SU-DHL-6 (cell line): ENCODE measurements around the gene CADPS.

ENCODE experiments used
- H2AFZ ChIP-seq: fragments of 200-600 bp; sonication (generic); 2 replicates; pipeline ENCODE4 v1.6.1; 2014; ENCODE audit warnings: low read depth, mild to moderate bottlenecking, moderate library complexity, mixed read lengths, antibody characterized with exemption, low read length; ENCODE audit not compliant: severe bottlenecking
- H3F3A ChIP-seq: fragments of 200-600 bp; shearing (Covaris generic); 2 replicates; pipeline ENCODE4 v1.6.0; 2016; ENCODE audit warnings: antibody characterized with exemption, mild to moderate bottlenecking; ENCODE audit not compliant: insufficient read depth
- H3K27ac ChIP-seq: fragments of 200-600 bp; sonication (generic); 2 replicates; pipeline ENCODE4 v1.5.1; 2016; ENCODE audit warnings: low read depth, mild to moderate bottlenecking, low read length, moderate library complexity, mixed read lengths
- H3K27me3 ChIP-seq: fragments of 200-600 bp; sonication (generic), shearing (Covaris generic); 2 replicates; pipeline ENCODE4 v1.6.0; 2014; ENCODE audit warnings: mild to moderate bottlenecking, low read length
- H3K36me3 ChIP-seq: fragments of 200-600 bp; sonication (generic); 2 replicates; pipeline ENCODE4 v1.6.1; 2014; ENCODE audit warnings: mild to moderate bottlenecking, low read length, mixed read lengths
- H3K4me2 ChIP-seq: fragments of 300-600, 200-600 bp; shearing (Covaris generic), sonication (generic); 2 replicates; pipeline ENCODE4 v1.6.0; 2014; ENCODE audit warnings: low read length, low read depth, mild to moderate bottlenecking; ENCODE audit not compliant: poor library complexity, severe bottlenecking
- H3K4me3 ChIP-seq: fragments of 200-600 bp; sonication (generic); 2 replicates; pipeline ENCODE4 v1.5.1; 2014; ENCODE audit warnings: antibody characterized with exemption, low read length, mild to moderate bottlenecking, mixed read lengths; ENCODE audit not compliant: insufficient read depth, poor library complexity, severe bottlenecking
- H3K79me2 ChIP-seq: fragments of 200-600 bp; sonication (generic); 2 replicates; pipeline ENCODE4 v1.6.1; 2014; ENCODE audit warnings: mild to moderate bottlenecking, low read length, moderate library complexity; ENCODE audit not compliant: insufficient read depth
- H3K9ac ChIP-seq: fragments of 200-600 bp; sonication (generic); 2 replicates; pipeline ENCODE4 v1.7.0; 2014; ENCODE audit warnings: mild to moderate bottlenecking, low read length
- H3K9me2 ChIP-seq: fragments of 200-600 bp; sonication (generic); replicated peaks from 2 replicates; pipeline ENCODE4 v1.6.1; 2014; ENCODE audit warnings: low read length; ENCODE audit not compliant: insufficient read depth
- H3K9me3 ChIP-seq: fragments of 200-600 bp; sonication (generic); 2 replicates; pipeline ENCODE4 v1.6.1; 2014; ENCODE audit warnings: low read length, mixed read lengths; ENCODE audit not compliant: insufficient read depth
- H4K20me1 ChIP-seq: fragments of 200-600 bp; sonication (generic); 2 replicates; pipeline ENCODE4 v1.6.1; 2014; ENCODE audit warnings: low read depth, mild to moderate bottlenecking, antibody characterized with exemption, low read length, moderate library complexity, mixed read lengths
- CTCF ChIP-seq: fragments of 200-600 bp; sonication (generic); IDR thresholded peaks from one replicate; pipeline ENCODE4 v1.5.1; 2017; ENCODE audit warnings: antibody characterized with exemption, mild to moderate bottlenecking, low read length, moderate library complexity; ENCODE audit not compliant: insufficient read depth, poor library complexity, severe bottlenecking
- EZH2phosphoT487 ChIP-seq: fragments of 200-600 bp; sonication (generic), shearing (Covaris generic); conservative IDR thresholded peaks from 2 replicates; pipeline ENCODE4 v1.6.1; 2018; ENCODE audit warnings: mild to moderate bottlenecking, antibody characterized with exemption, low read length, moderate library complexity, mixed read lengths

The CADPS gene

DNA sequence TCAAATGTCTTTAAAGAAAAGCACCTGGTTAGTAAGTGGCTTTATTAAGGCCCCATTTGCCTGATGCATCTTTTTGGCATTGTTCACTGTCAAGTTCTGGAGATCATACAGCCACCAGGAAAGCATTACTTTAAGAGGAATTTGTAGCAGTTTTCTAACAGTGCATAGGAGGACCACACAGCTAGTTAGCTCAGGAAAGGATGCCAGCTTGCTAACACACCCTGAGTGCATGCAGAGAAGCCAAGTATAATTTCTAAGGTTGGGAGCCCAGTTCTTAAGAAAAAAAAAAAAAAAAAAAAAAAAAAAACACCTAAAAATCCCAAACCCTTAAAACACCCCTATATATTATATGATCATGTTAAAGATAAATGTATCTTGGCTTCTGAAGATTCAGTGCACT lies 399.9 kb downstream of the CADPS start:
- H3K36me3 ChIP-seq = no peaks in the 10 kb centered on the region
- H3K27me3 ChIP-seq = no peaks in the 10 kb centered on the region
- no peaks in the 10 kb centered on the region for H3K9me2 ChIP-seq
- H3K9ac ChIP-seq = no peak overlapping the region
- H3F3A ChIP-seq = no peaks in the 10 kb centered on the region
- TF ChIP-seq CTCF (no peak), EZH2phosphoT487 (no peak)
- no peaks in the 10 kb centered on the region for H3K9me3 ChIP-seq
- no peaks in the 10 kb centered on the region for H4K20me1 ChIP-seq
- no peak overlapping the region for H3K4me3 ChIP-seq
- H3K27ac ChIP-seq = no peak overlapping the region
- H3K4me2 ChIP-seq = no peak overlapping the region
- H3K79me2 ChIP-seq = no peaks in the 10 kb centered on the region
- H2AFZ ChIP-seq = no peak overlapping the region

DNA sequence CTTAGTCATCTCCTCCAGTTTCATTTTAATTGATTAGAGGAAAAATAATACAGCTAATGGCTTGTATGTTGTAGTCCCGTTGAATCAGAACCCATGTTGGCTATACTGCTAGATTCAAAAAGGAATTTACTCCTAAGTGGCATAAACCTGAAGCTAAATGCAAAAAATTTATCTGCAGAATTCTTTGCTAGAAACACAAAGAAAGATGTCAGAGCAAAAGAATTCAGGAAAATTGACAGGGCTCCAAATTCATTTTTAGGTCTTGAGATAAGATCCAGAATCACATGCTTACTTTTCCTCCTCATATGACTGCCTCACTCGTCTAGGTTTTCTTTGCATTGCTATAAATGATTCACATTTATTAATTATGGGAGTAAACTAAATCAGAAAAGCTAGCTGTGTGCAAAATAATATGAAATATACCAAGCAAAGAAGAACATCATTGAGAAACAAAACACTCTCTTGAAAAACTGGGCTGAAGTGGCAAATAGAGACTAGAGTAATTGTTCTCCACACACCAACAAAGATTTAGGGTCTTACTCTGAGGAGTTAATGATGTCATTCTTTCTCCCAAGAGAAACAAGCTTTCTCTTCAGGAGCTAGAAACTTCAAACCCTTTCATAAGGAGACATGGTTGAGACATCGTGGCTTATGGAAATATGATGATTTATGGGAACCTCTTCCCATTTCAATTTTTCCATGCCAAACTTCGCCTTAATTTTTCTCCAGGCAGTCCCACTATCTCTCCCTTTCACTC lies 407.1 kb downstream of the CADPS start:
- no peak overlapping the region for H3K4me2 ChIP-seq
- H3K4me3 ChIP-seq = no peak overlapping the region
- H2AFZ ChIP-seq = no peak overlapping the region
- H3F3A ChIP-seq = no peaks in the 10 kb centered on the region
- no peaks in the 10 kb centered on the region for H3K9me2 ChIP-seq
- no peaks in the 10 kb centered on the region for H3K9me3 ChIP-seq
- no peak overlapping the region for H3K27ac ChIP-seq
- TF ChIP-seq EZH2phosphoT487 (no peak), CTCF (no peak)
- H3K9ac ChIP-seq = no peak overlapping the region
- no peaks in the 10 kb centered on the region for H3K79me2 ChIP-seq
- no peaks in the 10 kb centered on the region for H3K36me3 ChIP-seq
- no peaks in the 10 kb centered on the region for H3K27me3 ChIP-seq
- H4K20me1 ChIP-seq = no peaks in the 10 kb centered on the region

- TF ChIP-seq CTCF = no peak
- no peak for TF ChIP-seq EZH2phosphoT487
- H3K36me3 ChIP-seq = no peaks in the 10 kb centered on the region
- no peak overlapping the region for H3K4me2 ChIP-seq
- no peak overlapping the region for H2AFZ ChIP-seq
- H3K9me2 ChIP-seq = no peaks in the 10 kb centered on the region
- H3F3A ChIP-seq = no peaks in the 10 kb centered on the region
- H3K9ac ChIP-seq = no peak overlapping the region
- H3K27ac ChIP-seq = no peak overlapping the region
- no peaks in the 10 kb centered on the region for H4K20me1 ChIP-seq
- no peak overlapping the region for H3K4me3 ChIP-seq
- no peaks in the 10 kb centered on the region for H3K79me2 ChIP-seq
- no peaks in the 10 kb centered on the region for H3K27me3 ChIP-seq
- H3K9me3 ChIP-seq = no peaks in the 10 kb centered on the region
These were observed 412.4 kb downstream of the CADPS start for GRCh38 chr3:62462788-62463187.
